Measurements from ENCODE around the gene PPARD. TPM values are rescaled to one million over a fixed set of nuclear protein-coding genes. Genes with fewer than 3 reads are reported as not detected.

Gene PPARD
- total and polyA plus RNA-seq, 2 of the 13 experiments (the other 11 are each of a cell fraction or from before 2014, with no cell fraction given) = 6.1 to 13.3 TPM

DNA sequence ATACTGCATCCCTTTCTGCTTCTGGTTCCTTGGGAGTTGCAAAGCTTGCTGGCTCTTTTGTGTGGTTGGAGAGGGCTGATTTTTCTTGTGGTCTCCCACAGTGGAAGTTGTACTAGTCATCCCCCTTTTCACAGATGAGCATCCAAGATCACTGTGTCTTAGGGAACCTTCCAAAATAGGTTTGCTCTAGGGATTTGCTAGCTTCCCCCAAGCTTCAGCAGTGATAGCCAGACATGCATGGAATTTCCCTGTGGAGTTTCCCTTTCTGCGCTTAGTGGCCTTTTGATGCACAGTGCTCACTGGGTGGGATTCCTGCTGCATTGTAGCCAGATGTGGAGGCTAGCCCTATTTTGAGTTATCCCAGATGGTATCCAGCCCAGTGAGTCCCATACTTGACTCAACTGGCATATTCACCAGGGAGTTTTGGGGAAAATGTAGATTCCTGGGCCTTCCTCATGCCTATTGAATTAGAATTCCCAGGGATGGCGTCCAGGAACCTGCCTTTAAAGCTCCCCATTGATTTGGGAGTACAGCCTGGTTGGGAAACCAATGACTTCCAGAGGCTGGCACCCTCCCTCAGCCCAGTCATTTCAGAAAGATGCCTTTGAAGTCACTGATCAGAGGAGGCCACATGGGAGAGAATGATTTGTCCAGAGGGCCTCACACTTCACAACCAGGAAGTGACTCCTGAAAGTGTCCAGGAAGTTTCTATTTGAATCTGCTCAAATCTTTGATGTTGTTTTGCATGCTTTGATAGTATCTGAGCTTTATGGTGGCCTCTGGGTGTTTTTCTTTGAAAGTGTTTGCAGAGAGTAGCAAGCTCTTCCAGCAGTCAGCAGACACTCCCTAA, 25.9 kb downstream of the PPARD start:
- DNase-seq (ENCODE audit: low spot score) = peak; percentile 96
- H3K9me3 ChIP-seq (ENCODE audit: low read length) = no peaks in the 10 kb centered on the region
- 78% methylated on average over 2 of the region's 2 CpGs for WGBS (ENCODE audit: low lambda C conversion rate)
- no peak overlapping the region for H2AFZ ChIP-seq (ENCODE audit: low read length)
- H3K79me2 ChIP-seq (ENCODE audit: insufficient read depth, low read length) = peaks cover 19% of the 10 kb centered on the region
- peak overlapping the region; percentile 33 for H3K4me2 ChIP-seq (ENCODE audit: low read depth, low read length)
- no peak overlapping the region for H3K4me3 ChIP-seq (replicated peaks in 1 of 3; ENCODE audit: insufficient read depth in 1 of 3, low read depth in 2 of 3, low read length in 3 of 3)
- H3K36me3 ChIP-seq (replicated peaks in 1 of 2; ENCODE audit: control insufficient read depth in 1 of 2, insufficient read depth in 2 of 2, low read length in 2 of 2) = no peaks in the 10 kb centered on the region; a peak in 1 of 5 replicates
- peak overlapping the region; percentile 31; the same call in 1 of the 2 replicates for H3K9ac ChIP-seq (ENCODE audit: insufficient read depth, low read depth, low read length)
- intact Hi-C loops (cut with micrococcal nuclease; ENCODE audit: unreplicated experiment) (loop anchor here (1.0 to 5.0 kb wide), 2 partner anchors 8 to 34 kb away; no protein-coding TSS in a partner anchor), in situ Hi-C loops (cut with HindIII; ENCODE audit: extremely low pct_ligation_motif_present, low pct_unique_long_range_greater_than_20kb) (no loop called here)
- peak; percentile 70 for ATAC-seq
- H3K27ac ChIP-seq (ENCODE audit: extremely low read length, insufficient read depth, low read length) = peak overlapping the region; percentile 63
- BruUV-seq (replicated peaks) = no TSS peak
- H3K4me1 ChIP-seq (ENCODE audit: insufficient read depth, low read length) = peaks cover 71% of the 10 kb centered on the region
- H3K27me3 ChIP-seq (ENCODE audit: control insufficient read depth in 1 of 2, insufficient read depth in 2 of 2, low read length in 2 of 2) = no peaks in the 10 kb centered on the region
- POLR2A ChIA-PET = interaction anchor here (1.0 to 1.3 kb wide), 6 partner anchors 8 to 128 kb away, joined by 3 to 8 read pairs (median 3); partner anchors contain the start of genes RPL10A and TEAD3
- CTCF ChIA-PET (ENCODE audit: low intra/inter-chr PET ratio, low total read pairs) = no interaction called here
- no peaks in the 10 kb centered on the region for H4K20me1 ChIP-seq (ENCODE audit: insufficient read depth, low read length)
- FAIRE-seq = peak; percentile 76
- no peak for TF ChIP-seq ARNTL (CRISPR knock-in tag; IDR thresholded peaks at IDR 0.05)
- TF ChIP-seq, protein P1, sequence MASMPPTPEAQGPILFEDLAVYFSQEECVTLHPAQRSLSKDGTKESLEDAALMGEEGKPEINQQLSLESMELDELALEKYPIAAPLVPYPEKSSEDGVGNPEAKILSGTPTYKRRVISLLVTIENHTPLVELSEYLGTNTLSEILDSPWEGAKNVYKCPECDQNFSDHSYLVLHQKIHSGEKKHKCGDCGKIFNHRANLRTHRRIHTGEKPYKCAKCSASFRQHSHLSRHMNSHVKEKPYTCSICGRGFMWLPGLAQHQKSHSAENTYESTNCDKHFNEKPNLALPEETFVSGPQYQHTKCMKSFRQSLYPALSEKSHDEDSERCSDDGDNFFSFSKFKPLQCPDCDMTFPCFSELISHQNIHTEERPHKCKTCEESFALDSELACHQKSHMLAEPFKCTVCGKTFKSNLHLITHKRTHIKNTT (CRISPR knock-in tag; IDR thresholded peaks at IDR 0.05) = no peak
- TF ChIP-seq ZNF460 (CRISPR knock-in tag; IDR thresholded peaks at IDR 0.05; ENCODE audit: borderline replicate concordance) = no peak
- TF ChIP-seq, protein P2, sequence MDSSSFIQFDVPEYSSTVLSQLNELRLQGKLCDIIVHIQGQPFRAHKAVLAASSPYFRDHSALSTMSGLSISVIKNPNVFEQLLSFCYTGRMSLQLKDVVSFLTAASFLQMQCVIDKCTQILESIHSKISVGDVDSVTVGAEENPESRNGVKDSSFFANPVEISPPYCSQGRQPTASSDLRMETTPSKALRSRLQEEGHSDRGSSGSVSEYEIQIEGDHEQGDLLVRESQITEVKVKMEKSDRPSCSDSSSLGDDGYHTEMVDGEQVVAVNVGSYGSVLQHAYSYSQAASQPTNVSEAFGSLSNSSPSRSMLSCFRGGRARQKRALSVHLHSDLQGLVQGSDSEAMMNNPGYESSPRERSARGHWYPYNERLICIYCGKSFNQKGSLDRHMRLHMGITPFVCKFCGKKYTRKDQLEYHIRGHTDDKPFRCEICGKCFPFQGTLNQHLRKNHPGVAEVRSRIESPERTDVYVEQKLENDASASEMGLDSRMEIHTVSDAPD (CRISPR knock-in tag; IDR thresholded peaks at IDR 0.05) = no peak
- TF ChIP-seq, protein P3, sequence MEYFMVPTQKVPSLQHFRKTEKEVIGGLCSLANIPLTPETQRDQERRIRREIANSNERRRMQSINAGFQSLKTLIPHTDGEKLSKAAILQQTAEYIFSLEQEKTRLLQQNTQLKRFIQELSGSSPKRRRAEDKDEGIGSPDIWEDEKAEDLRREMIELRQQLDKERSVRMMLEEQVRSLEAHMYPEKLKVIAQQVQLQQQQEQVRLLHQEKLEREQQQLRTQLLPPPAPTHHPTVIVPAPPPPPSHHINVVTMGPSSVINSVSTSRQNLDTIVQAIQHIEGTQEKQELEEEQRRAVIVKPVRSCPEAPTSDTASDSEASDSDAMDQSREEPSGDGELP (IDR thresholded peaks at IDR 0.05; ENCODE audit: borderline replicate concordance, low read depth) = peak; percentile 55; the same call in 1 of the 2 replicates
- TF ChIP-seq ZNF891 (CRISPR knock-in tag; IDR thresholded peaks at IDR 0.05) = no peak
- TF ChIP-seq KLF16 (CRISPR knock-in tag; IDR thresholded peaks at IDR 0.05) = 0 out of 4 replicates have a peak, but pooled peaks of 1 of the 2 experiments have one; percentile 15
- TF ChIP-seq ZNF382 (CRISPR knock-in tag; IDR thresholded peaks at IDR 0.05; ENCODE audit: borderline replicate concordance) = no peak
- no peak for TF ChIP-seq ZNF850 (CRISPR knock-in tag; conservative IDR thresholded peaks at IDR 0.05)
- TF ChIP-seq, protein P4, sequence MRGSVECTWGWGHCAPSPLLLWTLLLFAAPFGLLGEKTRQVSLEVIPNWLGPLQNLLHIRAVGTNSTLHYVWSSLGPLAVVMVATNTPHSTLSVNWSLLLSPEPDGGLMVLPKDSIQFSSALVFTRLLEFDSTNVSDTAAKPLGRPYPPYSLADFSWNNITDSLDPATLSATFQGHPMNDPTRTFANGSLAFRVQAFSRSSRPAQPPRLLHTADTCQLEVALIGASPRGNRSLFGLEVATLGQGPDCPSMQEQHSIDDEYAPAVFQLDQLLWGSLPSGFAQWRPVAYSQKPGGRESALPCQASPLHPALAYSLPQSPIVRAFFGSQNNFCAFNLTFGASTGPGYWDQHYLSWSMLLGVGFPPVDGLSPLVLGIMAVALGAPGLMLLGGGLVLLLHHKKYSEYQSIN (CRISPR knock-in tag; IDR thresholded peaks at IDR 0.05; ENCODE audit: borderline replicate concordance) = no peak
- TF ChIP-seq, protein P5, sequence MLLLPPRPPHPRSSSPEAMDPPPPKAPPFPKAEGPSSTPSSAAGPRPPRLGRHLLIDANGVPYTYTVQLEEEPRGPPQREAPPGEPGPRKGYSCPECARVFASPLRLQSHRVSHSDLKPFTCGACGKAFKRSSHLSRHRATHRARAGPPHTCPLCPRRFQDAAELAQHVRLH (CRISPR knock-in tag; IDR thresholded peaks at IDR 0.05; ENCODE audit: borderline replicate concordance, low read depth) = peak; percentile 44; the same call in 1 of the 2 replicates
- 0 out of 2 replicates have a peak, but pooled peaks have one; percentile 72 for TF ChIP-seq ZFP82 (CRISPR knock-in tag; IDR thresholded peaks at IDR 0.05; ENCODE audit: borderline replicate concordance)
- no peak for TF ChIP-seq ZNF24 (IDR thresholded peaks at IDR 0.05)
- TF ChIP-seq NR2C2 (CRISPR knock-in tag; IDR thresholded peaks at IDR 0.05; ENCODE audit: borderline replicate concordance) = no peak
- TF ChIP-seq, protein P6, sequence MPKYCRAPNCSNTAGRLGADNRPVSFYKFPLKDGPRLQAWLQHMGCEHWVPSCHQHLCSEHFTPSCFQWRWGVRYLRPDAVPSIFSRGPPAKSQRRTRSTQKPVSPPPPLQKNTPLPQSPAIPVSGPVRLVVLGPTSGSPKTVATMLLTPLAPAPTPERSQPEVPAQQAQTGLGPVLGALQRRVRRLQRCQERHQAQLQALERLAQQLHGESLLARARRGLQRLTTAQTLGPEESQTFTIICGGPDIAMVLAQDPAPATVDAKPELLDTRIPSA (CRISPR knock-in tag; IDR thresholded peaks at IDR 0.05; ENCODE audit: borderline replicate concordance) = no peak
- peak; percentile 88 for TF ChIP-seq BCL6 (CRISPR knock-in tag; IDR thresholded peaks at IDR 0.05)
- TF ChIP-seq ZNF761 (CRISPR knock-in tag; conservative IDR thresholded peaks at IDR 0.05) = no peak

Measured in HepG2 (cell line).